ENCODE data around the gene SESTD1.
"Not testable (repeated sequence)": the region's sequence is repeated elsewhere in the genome, so short reads cannot be mapped to it uniquely, and the experiment has no call there.

DNA sequence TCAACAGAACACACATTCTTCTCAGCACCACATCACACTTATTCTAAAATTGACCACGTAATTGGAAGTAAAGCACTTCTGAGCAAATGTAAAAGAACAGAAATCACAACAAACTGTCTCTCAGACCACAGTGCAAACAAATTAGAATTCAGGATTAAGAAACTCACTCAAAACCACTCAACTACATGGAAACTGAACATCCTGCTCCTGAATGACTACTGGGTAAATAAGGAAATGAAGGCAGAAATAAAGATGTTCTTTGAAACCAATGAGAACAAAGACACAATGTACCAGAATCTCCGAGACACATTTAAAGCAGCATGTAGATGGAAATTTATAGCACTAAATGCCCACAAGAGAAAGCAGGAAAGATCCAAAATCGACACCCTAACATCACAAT is 50.0 kb downstream of the SESTD1 start:
- not testable (repeated sequence) for TF ChIP-seq CTCF, POLR2A (IDR thresholded peaks at IDR 0.05)
